WERI-Rb-1 (cell line): ENCODE results near the gene MCOLN1.

Source experiments
- DNase-seq: peaks from one replicate; pipeline ENCODE4 v3.0.0-alpha.2; 2020
- H3K27ac ChIP-seq: fragments of 250-450 bp; sonication (Bioruptor Pico); 2 replicates; pipeline ENCODE4 v1.5.1; 2020; ENCODE audit warnings: mild to moderate bottlenecking, moderate library complexity
- H3K27me3 ChIP-seq: fragments of 250-450 bp; sonication (Bioruptor Pico); 2 replicates; pipeline ENCODE4 v1.5.1; 2021; ENCODE audit warnings: mild to moderate bottlenecking, low read depth, moderate library complexity; ENCODE audit not compliant: insufficient read depth, severe bottlenecking
- H3K36me3 ChIP-seq: fragments of 250-450 bp; sonication (Bioruptor Pico); 2 replicates; pipeline ENCODE4 v1.5.1; 2020; ENCODE audit warnings: mild to moderate bottlenecking, moderate library complexity
- H3K4me3 ChIP-seq: 2 replicates; pipeline ENCODE4 v1.5.1; 2011; ENCODE audit warnings: low read depth, mild to moderate bottlenecking, control low read depth, low read length
- H3K9me3 ChIP-seq: fragments of 250-450 bp; sonication (Bioruptor Pico); 2 replicates; pipeline ENCODE4 v1.5.1; 2021; ENCODE audit warnings: mild to moderate bottlenecking, moderate library complexity; ENCODE audit not compliant: severe bottlenecking
- TF ChIP-seq, protein P1 (sequence below): IDR thresholded peaks from 2 replicates; pipeline ENCODE4 v1.5.1; 2011; ENCODE audit warnings: low read depth, mild to moderate bottlenecking, control low read depth, inconsistent platforms, low read length

The MCOLN1 gene

DNA sequence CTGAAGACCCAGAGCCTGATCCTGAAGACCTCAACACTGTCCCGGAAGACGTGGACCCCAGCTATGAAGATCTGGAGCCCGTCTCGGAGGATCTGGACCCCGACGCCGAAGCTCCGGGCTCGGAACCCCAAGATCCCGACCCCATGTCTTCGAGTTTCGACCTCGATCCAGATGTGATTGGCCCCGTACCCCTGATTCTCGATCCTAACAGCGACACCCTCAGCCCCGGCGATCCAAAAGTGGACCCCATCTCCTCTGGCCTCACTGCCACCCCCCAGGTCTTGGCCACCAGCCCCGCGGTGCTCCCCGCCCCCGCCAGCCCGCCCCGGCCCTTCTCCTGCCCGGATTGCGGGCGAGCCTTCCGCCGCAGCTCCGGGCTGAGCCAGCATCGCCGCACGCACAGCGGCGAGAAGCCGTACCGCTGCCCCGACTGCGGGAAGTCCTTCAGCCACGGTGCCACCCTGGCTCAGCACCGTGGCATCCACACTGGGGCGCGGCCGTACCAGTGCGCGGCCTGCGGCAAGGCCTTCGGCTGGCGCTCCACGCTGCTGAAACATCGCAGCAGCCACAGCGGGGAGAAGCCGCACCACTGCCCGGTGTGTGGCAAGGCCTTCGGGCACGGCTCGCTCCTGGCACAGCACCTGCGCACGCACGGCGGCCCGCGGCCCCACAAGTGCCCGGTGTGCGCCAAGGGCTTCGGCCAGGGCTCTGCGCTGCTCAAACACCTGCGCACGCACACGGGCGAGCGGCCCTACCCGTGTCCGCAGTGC, 2.9 kb upstream of the MCOLN1 start:
- H3K27me3 ChIP-seq: peaks cover 34% of the 10 kb centered on the region

DNA sequence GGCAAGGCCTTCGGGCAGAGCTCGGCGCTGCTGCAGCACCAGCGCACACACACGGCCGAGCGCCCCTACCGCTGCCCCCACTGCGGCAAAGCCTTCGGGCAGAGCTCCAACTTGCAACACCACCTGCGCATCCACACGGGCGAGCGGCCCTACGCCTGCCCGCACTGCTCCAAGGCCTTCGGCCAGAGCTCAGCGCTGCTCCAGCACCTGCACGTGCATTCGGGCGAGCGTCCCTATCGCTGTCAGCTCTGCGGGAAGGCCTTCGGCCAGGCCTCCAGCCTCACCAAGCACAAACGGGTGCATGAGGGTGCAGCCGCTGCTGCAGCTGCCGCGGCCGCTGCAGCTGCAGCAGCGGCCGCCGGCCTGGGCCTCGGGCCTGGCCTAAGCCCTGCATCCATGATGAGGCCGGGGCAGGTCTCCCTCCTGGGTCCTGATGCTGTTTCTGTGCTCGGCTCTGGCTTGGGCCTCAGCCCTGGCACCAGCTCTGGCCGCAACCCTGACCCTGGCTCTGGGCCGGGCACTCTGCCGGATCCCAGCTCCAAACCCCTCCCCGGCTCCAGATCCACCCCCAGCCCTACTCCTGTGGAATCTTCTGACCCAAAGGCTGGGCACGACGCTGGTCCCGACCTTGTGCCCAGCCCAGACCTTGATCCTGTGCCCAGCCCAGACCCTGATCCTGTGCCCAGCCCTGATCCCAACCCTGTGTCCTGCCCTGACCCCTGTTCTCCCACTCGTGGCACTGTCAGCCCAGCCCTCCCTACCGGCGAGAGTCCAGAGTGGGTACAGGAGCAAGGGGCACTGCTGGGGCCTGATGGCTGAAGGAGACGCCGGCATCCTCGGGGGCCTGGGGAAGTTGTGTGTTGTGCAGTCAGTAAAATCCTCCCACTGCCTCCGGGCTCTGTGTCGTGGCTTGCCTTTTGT, 2.0 kb upstream of the MCOLN1 start:
- H3K27me3 ChIP-seq: peaks cover 26% of the 10 kb centered on the region
- TF ChIP-seq, protein P1, sequence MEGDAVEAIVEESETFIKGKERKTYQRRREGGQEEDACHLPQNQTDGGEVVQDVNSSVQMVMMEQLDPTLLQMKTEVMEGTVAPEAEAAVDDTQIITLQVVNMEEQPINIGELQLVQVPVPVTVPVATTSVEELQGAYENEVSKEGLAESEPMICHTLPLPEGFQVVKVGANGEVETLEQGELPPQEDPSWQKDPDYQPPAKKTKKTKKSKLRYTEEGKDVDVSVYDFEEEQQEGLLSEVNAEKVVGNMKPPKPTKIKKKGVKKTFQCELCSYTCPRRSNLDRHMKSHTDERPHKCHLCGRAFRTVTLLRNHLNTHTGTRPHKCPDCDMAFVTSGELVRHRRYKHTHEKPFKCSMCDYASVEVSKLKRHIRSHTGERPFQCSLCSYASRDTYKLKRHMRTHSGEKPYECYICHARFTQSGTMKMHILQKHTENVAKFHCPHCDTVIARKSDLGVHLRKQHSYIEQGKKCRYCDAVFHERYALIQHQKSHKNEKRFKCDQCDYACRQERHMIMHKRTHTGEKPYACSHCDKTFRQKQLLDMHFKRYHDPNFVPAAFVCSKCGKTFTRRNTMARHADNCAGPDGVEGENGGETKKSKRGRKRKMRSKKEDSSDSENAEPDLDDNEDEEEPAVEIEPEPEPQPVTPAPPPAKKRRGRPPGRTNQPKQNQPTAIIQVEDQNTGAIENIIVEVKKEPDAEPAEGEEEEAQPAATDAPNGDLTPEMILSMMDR: no peak
- no peak overlapping the region for H3K27ac ChIP-seq
- DNase-seq: no peak
- no peak overlapping the region for H3K4me3 ChIP-seq
- no peaks in the 10 kb centered on the region for H3K36me3 ChIP-seq
- no peaks in the 10 kb centered on the region for H3K9me3 ChIP-seq

More for the DNA sequence above, 2.9 kb upstream of the MCOLN1 start:
- TF ChIP-seq, protein P1: no peak
- Histone ChIP-seq H3K4me3 (no peak overlapping the region), H3K36me3 (no peaks in the 10 kb centered on the region), H3K9me3 (no peaks in the 10 kb centered on the region), H3K27ac (no peak overlapping the region)
- no peak for DNase-seq

DNA sequence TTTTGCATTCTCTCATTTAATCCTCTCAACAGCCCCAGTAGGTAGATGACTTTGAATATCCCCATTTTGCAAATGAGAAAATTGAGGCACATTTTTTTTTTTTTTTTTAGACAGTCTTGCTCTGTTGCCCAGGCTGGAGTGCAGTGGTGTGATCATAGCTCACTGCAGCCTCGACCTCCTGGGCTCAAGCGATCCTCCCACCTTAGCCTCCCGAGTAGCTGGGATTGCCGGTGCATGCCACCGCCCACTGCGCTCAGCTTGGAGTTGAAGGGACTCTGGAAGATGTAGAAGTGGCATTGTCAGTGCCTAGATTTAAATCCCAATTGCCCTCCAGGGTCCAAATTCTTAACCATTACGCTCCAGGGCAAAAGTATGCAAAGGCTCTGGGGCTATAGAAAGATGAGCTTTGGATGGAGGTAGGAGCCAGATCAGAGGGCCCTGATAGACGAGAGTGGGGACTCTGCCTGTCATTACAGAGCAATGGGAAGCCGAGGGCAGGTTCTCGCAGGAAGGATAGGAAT, 813 bp upstream of the MCOLN1 start:
- no peak overlapping the region for H3K27ac ChIP-seq
- DNase-seq: no peak
- no peaks in the 10 kb centered on the region for H3K9me3 ChIP-seq
- no peak overlapping the region; the same call in 1 of the 2 replicates for H3K4me3 ChIP-seq
- peaks cover 18% of the 10 kb centered on the region for H3K27me3 ChIP-seq
- TF ChIP-seq, protein P1: no peak
- peaks cover 3% of the 10 kb centered on the region for H3K36me3 ChIP-seq

DNA sequence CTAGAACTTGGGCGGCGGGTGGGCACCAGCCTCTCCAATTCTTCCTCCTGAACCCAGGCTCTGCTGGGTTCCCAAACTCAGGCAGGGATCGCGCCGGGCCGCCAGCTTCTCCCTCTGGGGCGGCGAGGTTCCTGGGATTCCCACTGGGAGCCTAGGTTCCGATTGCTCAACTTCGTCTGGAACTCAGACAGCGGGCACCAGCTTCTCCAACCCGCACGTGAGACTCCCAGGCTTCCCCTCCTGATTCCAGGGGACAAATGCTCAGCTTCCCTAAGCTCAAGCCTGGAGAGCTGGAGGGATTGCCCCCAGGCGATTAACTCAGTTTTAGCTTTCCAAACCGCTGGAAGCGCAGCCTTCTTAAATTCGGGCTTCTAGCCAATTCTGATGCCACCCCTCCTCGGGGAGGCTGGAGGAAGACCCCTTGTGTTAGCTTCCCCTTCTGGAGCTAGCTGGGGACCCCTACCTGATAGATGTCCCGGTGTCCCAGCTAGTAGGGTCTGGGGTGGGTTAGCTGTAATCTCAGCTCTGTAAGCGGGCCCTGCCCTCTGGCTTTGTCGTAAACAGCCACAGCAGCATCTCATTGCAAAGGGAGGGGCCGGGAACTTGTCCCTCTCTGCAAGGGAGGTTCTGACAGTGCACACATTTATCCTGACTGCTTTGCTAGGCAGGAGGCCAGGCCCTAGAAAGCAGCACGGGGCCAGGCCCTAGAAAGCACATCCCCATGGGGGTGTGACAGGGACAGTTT, 671 bp downstream of the MCOLN1 start:
- Histone ChIP-seq H3K27me3 (peaks cover 3% of the 10 kb centered on the region), H3K9me3 (no peaks in the 10 kb centered on the region), H3K27ac (no peak overlapping the region; the same call in 1 of the 2 replicates), H3K4me3 (peak overlapping the region; percentile 59), H3K36me3 (peaks cover 3% of the 10 kb centered on the region)
- no peak for DNase-seq
- TF ChIP-seq, protein P1: no peak

DNA sequence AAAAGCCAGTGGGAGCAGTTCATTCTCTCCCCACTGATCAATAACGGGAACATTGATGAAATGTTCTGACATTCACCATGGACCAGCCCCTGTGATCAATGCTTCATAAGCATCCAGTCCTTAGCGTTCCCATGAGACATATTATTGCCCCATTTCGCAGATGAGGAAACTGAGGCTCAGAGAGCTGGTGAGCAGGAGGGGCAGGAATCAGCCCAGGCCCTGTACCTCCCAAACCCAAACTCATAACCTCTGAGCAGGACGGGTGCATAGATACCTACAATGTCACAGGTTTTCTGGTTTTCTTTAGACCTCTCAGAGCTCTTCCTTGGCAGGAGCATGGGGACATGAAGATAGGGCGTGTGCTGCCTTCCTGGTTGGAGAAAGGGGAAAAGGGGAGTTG, 2.1 kb downstream of the MCOLN1 start:
- no peaks in the 10 kb centered on the region for H3K27me3 ChIP-seq
- H3K27ac ChIP-seq: no peak overlapping the region
- H3K36me3 ChIP-seq: peaks cover 6% of the 10 kb centered on the region
- TF ChIP-seq, protein P1: no peak
- no peaks in the 10 kb centered on the region for H3K9me3 ChIP-seq
- DNase-seq: no peak
- H3K4me3 ChIP-seq: no peak overlapping the region
